GM20431 (cell line): ENCODE results near the gene TNNC1.

ENCODE experiments used
- in situ Hi-C: fragments of 300-500 bp; cut with MseI, MboI; formaldehyde crosslinking; loops from one replicate; pipeline ENCODE4 v1.15.0; 2020; ENCODE audit warnings: low sequenced_read_pairs; ENCODE audit not compliant: unreplicated experiment

The TNNC1 gene

GRCh38 chr3:52453496-52454249 is at the start of gene TNNC1:
TSS of gene TNNC1 (minus strand) at chr3:52454041. CDS start at chr3:52454015, 26 bp downstream.
- in situ Hi-C loops: no loop called here

- in situ Hi-C loops: no loop called here
Measured at GRCh38 chr3:52502808-52503350, 49.0 kb upstream of the TNNC1 start.

GRCh38 chr3:52502001-52502400 is 48.2 kb upstream of the TNNC1 start:
- in situ Hi-C loops: no loop called here

GRCh38 chr3:52501046-52501445 is 47.2 kb upstream of the TNNC1 start:
- in situ Hi-C loops: no loop called here

- in situ Hi-C loops: no loop called here
Measured at GRCh38 chr3:52498137-52499054, 44.6 kb upstream of the TNNC1 start.

- in situ Hi-C loops: no loop called here
Measured at GRCh38 chr3:52495777-52496602, 42.1 kb upstream of the TNNC1 start.

GRCh38 chr3:52494886-52495495 is 41.1 kb upstream of the TNNC1 start, which contains the start of gene STAB1:
TSS of gene STAB1 (plus strand) at chr3:52495338. CDS start at chr3:52495414, 76 bp downstream.
- in situ Hi-C loops: no loop called here

GRCh38 chr3:52494445-52494844 is 40.6 kb upstream of the TNNC1 start:
- in situ Hi-C loops: no loop called here

GRCh38 chr3:52493232-52494017 is 39.6 kb upstream of the TNNC1 start:
- in situ Hi-C loops: no loop called here

GRCh38 chr3:52492059-52492458 is 38.2 kb upstream of the TNNC1 start:
- in situ Hi-C loops: no loop called here

GRCh38 chr3:52490939-52491526 is 37.2 kb upstream of the TNNC1 start:
- in situ Hi-C loops: no loop called here

GRCh38 chr3:52490035-52490938 is 36.4 kb upstream of the TNNC1 start:
- in situ Hi-C loops: no loop called here

GRCh38 chr3:52489453-52489852 is 35.6 kb upstream of the TNNC1 start:
- in situ Hi-C loops: no loop called here

GRCh38 chr3:52488746-52489145 is 34.9 kb upstream of the TNNC1 start:
- in situ Hi-C loops: no loop called here

GRCh38 chr3:52487788-52488691 is 34.2 kb upstream of the TNNC1 start:
- in situ Hi-C loops: no loop called here

GRCh38 chr3:52487050-52487787 is 33.4 kb upstream of the TNNC1 start:
- in situ Hi-C loops: no loop called here
